ENCODE measurements around the gene COL6A5.
"Not testable (repeated sequence)": the region's sequence is repeated elsewhere in the genome, so short reads cannot be mapped to it uniquely, and the experiment has no call there.

COL6A5 gene

DNA sequence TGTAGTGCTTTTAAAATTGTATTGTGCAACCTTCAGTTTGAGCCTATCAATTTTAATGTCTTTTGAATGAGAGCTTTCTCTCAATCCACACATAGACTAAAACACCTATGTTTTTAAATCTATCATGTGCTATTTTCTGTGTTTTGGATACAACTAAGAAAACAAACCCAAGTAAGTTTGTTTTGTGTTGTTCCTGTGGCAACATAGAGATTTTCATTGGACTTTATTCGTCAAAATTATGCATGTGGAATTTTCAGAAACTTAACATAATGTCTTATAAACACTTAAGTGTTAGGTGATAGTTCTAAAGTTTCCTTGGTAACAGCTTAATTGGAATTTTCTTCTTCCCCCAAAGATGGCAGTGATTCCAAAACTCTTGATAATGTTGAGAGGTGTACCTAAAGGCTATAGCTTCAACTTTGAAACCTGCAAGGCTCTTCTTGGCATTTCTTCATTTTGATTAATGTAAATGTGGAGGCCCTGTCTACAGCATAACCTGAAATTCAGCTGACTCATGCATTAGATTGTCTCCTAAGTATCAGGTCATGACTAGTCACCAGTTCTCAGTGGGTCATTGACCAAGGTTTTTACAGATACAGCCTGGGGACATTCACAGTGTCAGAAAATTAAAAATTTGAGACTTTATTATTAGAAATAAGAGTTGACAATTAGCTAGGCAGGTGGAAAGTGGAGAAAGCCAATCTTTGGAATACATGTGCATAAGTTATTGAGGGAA lies 44.4 kb downstream of the COL6A5 start:
- TF ChIP-seq, protein P1, sequence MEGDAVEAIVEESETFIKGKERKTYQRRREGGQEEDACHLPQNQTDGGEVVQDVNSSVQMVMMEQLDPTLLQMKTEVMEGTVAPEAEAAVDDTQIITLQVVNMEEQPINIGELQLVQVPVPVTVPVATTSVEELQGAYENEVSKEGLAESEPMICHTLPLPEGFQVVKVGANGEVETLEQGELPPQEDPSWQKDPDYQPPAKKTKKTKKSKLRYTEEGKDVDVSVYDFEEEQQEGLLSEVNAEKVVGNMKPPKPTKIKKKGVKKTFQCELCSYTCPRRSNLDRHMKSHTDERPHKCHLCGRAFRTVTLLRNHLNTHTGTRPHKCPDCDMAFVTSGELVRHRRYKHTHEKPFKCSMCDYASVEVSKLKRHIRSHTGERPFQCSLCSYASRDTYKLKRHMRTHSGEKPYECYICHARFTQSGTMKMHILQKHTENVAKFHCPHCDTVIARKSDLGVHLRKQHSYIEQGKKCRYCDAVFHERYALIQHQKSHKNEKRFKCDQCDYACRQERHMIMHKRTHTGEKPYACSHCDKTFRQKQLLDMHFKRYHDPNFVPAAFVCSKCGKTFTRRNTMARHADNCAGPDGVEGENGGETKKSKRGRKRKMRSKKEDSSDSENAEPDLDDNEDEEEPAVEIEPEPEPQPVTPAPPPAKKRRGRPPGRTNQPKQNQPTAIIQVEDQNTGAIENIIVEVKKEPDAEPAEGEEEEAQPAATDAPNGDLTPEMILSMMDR (conservative IDR thresholded peaks at IDR 0.05), result no peak
- H3K27ac ChIP-seq, result no peak overlapping the region

DNA sequence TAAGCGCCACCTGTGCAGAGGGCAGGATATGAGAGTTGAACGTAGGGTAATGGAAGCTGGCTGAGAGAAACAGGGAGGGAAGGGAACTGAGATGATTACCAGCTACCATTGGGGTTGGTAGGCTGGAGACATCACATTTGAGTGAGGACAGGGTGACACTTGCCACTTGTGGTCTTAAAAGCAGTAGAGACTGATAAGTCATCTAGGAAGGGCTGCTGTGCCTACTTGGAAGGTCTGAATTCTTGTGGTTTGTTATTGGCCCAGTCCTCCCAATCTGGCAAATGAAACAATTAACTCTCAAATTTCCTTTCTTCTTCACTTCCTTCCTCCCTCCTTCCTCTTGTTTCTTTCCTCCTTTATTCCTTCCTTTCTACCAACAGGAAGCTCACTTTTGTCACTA lies 46.8 kb downstream of the COL6A5 start:
- TF ChIP-seq, protein P1 (conservative IDR thresholded peaks at IDR 0.05), result no peak
- H3K27ac ChIP-seq, result no peak overlapping the region

DNA sequence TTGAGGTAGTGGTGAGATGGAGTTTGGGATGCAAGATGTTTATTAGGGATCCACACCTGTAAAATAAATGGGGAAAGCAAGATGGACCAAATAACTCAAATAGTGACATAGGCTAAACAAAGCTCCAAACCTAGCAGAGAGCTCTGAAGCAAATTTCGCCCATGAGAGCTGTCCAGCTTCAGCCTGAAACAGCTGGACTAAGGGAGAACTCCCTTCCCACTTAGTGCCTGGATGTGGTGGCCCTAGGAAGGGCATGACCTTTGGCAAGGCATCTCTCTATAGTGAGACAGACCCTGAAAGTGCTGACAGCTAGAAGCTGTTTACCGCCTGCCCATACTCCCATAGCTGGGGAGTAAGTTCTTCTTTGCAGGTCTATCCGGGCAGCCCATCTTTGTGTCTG lies 48.1 kb downstream of the COL6A5 start:
- TF ChIP-seq, protein P1 (conservative IDR thresholded peaks at IDR 0.05), result no peak

DNA sequence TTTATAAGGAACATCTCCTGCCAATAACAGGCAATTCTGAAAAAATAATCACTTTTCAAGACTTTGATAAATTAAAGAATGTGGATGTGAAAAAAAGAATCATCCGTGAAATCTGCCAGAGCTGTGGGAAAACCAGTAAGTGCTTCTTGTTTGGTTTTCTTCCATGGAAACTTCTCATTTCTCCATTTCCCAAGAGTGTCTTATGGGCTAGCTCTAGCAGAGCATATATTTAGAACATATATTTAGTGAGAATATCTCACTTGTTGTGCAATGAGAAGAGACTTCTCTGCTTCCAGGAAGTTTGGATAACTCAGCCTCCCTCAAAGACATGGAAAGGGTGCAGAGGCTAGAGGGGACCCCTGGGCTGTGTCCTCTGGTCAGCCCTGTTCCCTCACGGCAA lies 49.9 kb downstream of the COL6A5 start:
- TF ChIP-seq, protein P1 (conservative IDR thresholded peaks at IDR 0.05), result no peak
- H3K27ac ChIP-seq, result no peak overlapping the region

More for the DNA sequence above, 48.1 kb downstream of the COL6A5 start:
- no peak overlapping the region for H3K27ac ChIP-seq

DNA sequence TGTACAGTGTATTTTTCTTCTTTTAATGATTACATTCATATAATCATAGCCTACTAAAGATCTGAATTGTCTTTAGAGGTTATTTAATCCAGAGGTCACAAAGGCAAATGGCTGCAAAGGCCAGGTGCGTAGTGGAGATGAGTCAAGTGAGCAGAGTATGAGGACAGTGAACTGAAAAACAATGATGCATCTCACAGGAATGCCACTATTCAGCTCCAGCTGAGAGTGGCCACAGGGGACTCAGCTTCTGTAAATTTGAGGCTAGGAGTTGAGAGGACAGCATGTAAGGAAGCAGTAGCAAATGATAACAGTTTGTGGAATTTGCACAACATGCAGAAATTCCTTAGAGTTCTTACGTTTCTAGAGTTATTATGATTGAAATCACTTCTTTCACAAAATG lies 50.4 kb downstream of the COL6A5 start:
- no peak overlapping the region for H3K27ac ChIP-seq
- TF ChIP-seq, protein P1 (conservative IDR thresholded peaks at IDR 0.05), result no peak

DNA sequence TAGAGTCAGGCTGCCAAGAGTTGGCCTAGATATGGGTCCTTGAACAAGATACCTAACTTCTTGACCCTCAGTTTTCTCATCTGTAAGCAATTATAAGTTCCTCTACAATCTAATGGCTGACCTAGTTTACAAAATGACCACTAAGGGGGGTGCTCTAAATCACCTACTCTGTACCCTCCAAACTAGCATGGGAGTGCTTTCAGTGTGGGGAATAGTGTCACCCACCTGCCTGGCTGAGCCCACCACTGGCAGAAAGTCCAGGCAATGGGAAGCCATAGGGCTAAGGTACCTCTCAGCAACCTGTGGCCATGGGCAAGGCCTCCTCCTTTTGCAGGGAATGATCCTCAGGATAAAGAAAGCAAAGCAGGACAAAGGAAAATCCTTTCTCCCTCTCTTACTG lies 58.9 kb downstream of the COL6A5 start:
- no peak overlapping the region for H3K27ac ChIP-seq
- TF ChIP-seq, protein P1 (conservative IDR thresholded peaks at IDR 0.05), result no peak

DNA sequence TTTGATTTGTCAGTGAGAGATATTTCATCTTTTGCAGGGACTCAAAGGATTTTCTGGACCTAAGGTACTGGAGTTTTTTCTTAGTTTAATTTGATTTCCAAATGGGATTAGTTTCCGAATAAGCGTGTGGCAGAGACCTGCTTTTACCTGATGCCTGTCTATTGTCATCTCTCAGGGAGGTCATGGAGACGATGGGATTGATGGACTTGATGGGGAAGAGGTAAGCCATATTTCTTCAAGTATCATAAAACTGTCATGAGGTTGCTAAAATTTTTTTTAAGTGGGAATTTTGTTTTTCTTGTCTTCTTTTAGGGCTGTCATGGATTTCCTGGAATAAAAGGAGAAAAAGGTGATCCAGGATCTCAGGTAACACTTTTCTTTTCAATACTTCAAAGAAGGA lies 60.5 kb downstream of the COL6A5 start:
- H3K27ac ChIP-seq, result no peak overlapping the region
- TF ChIP-seq, protein P1 (conservative IDR thresholded peaks at IDR 0.05), result no peak

DNA sequence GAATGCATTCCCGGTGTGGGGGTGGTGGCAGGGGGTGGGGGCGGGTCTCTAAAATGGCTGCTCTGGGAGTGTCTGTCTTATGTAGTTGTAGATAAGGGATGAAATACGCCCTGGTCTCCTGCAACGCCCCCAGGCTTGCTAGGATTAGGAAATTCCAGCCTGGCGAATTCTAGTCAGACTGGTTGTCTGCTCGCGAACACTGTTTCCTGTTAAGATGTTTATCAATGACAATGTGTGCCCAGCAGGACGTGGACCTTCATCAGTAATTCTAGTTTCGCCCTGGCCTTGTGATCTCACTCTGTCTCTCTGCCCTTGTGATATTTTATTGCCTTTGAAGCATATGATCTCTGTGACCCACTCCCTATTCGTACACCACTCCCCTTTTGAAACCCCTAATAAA lies 62.8 kb downstream of the COL6A5 start:
- H3K27ac ChIP-seq, result not testable (repeated sequence)

All from VCaP (cell line).